SKM-1 treated with dmso at 0.1 percent for 144 hours (cell line): Measurements from ENCODE around the gene UNC50.
A peak's percentile ranks its signal among the peaks of the same experiment; 100 is the strongest.
"Not testable (repeated sequence)": the region's sequence is repeated elsewhere in the genome, so short reads cannot be mapped to it uniquely, and the experiment has no call there.

Experiments used
- DNase-seq: peaks from one replicate; lab custom pipeline; 2025; ENCODE audit not compliant: unreplicated experiment; lab: John Stamatoyannopoulos, UW

Gene UNC50

GRCh38 chr2:98576666-98577312 lies 31.6 kb upstream of the UNC50 start:
- no peak for DNase-seq

GRCh38 chr2:98577313-98577712 lies 31.1 kb upstream of the UNC50 start:
- no peak for DNase-seq

- DNase-seq = no peak
Observed at GRCh38 chr2:98578231-98578630, 30.2 kb upstream of the UNC50 start.

GRCh38 chr2:98579926-98580325 lies 28.5 kb upstream of the UNC50 start:
- DNase-seq = no peak

GRCh38 chr2:98580656-98581284 lies 27.6 kb upstream of the UNC50 start:
- no peak for DNase-seq

GRCh38 chr2:98582523-98582922 lies 25.9 kb upstream of the UNC50 start:
- no peak for DNase-seq

GRCh38 chr2:98583276-98583675 lies 25.1 kb upstream of the UNC50 start:
- DNase-seq = no peak

- no peak for DNase-seq
Observed at GRCh38 chr2:98583816-98584618, 24.4 kb upstream of the UNC50 start.

GRCh38 chr2:98585386-98585785 lies 23.0 kb upstream of the UNC50 start:
- no peak for DNase-seq

GRCh38 chr2:98586551-98587140 lies 21.7 kb upstream of the UNC50 start:
- DNase-seq = no peak

GRCh38 chr2:98588880-98589431 lies 19.4 kb upstream of the UNC50 start:
- no peak for DNase-seq

GRCh38 chr2:98589489-98589888 lies 18.9 kb upstream of the UNC50 start:
- no peak for DNase-seq

- DNase-seq = no peak
Observed at GRCh38 chr2:98592565-98592964, 15.8 kb upstream of the UNC50 start.

- DNase-seq = not testable (repeated sequence)
Observed at GRCh38 chr2:98594665-98595064, 13.7 kb upstream of the UNC50 start.

GRCh38 chr2:98598781-98599428 lies 9.5 kb upstream of the UNC50 start:
- no peak for DNase-seq

- peak; percentile 8 for DNase-seq
Observed at GRCh38 chr2:98601532-98602132, 6.8 kb upstream of the UNC50 start.

- no peak for DNase-seq
Observed at GRCh38 chr2:98604547-98604946, 3.8 kb upstream of the UNC50 start.

GRCh38 chr2:98605076-98605475 lies 3.3 kb upstream of the UNC50 start:
- no peak for DNase-seq

- no peak for DNase-seq
Observed at GRCh38 chr2:98606431-98606830, 2.0 kb upstream of the UNC50 start.

GRCh38 chr2:98607104-98607503 lies 1.3 kb upstream of the UNC50 start:
- no peak for DNase-seq

- DNase-seq = no peak
Observed at GRCh38 chr2:98607741-98608115, 661 bp upstream of the UNC50 start.
